Epidermal melanocyte (primary cell): ENCODE data around the gene YKT6.
"Not testable (repeated sequence)": the region's sequence is repeated elsewhere in the genome, so short reads cannot be mapped to it uniquely, and the experiment has no call there.

Experiments used
- DNase-seq: peaks from one replicate; pipeline ENCODE4 v3.0.0; 2011; ENCODE audit warnings: low spot score; ENCODE audit not compliant: insufficient read length

YKT6 gene

GRCh38 chr7:44172352-44172751, 28.4 kb upstream of the YKT6 start:
- DNase-seq = no peak

- no peak for DNase-seq
Measured at GRCh38 chr7:44172803-44173424, 27.9 kb upstream of the YKT6 start.

- DNase-seq = no peak
Measured at GRCh38 chr7:44173911-44174693, 26.7 kb upstream of the YKT6 start.

GRCh38 chr7:44174694-44174948, 26.2 kb upstream of the YKT6 start:
- DNase-seq = not testable (repeated sequence)

- no peak for DNase-seq
Measured at GRCh38 chr7:44175730-44176129, 25.0 kb upstream of the YKT6 start.

- DNase-seq = no peak
Measured at GRCh38 chr7:44176486-44176885, 24.3 kb upstream of the YKT6 start.

GRCh38 chr7:44177570-44178131, 23.1 kb upstream of the YKT6 start:
- no peak for DNase-seq

- DNase-seq = no peak
Measured at GRCh38 chr7:44180631-44181030, 20.1 kb upstream of the YKT6 start.

GRCh38 chr7:44182827-44183226, 18.0 kb upstream of the YKT6 start:
- DNase-seq = no peak

- no peak for DNase-seq
Measured at GRCh38 chr7:44183386-44183785, 17.4 kb upstream of the YKT6 start.

- DNase-seq = no peak
Measured at GRCh38 chr7:44184206-44184872, 16.4 kb upstream of the YKT6 start.

GRCh38 chr7:44184873-44185446, 15.8 kb upstream of the YKT6 start:
- DNase-seq = no peak

- no peak for DNase-seq
Measured at GRCh38 chr7:44185729-44186128, 15.0 kb upstream of the YKT6 start.

GRCh38 chr7:44186736-44187135, 14.0 kb upstream of the YKT6 start:
- no peak for DNase-seq

- no peak for DNase-seq
Measured at GRCh38 chr7:44187636-44188416, 13.0 kb upstream of the YKT6 start.

- no peak for DNase-seq
Measured at GRCh38 chr7:44188480-44189225, 12.1 kb upstream of the YKT6 start.

- no peak for DNase-seq
Measured at GRCh38 chr7:44189286-44189992, 11.3 kb upstream of the YKT6 start, which contains the start of gene GCK. Gene GCK (minus strand): TSS chr7:44189439. CDS start chr7:44188953, 486 bp downstream.

- DNase-seq = no peak
Measured at GRCh38 chr7:44189993-44190872, 10.5 kb upstream of the YKT6 start.

- no peak for DNase-seq
Measured at GRCh38 chr7:44191171-44191570, 9.6 kb upstream of the YKT6 start.
